Measurements from ENCODE around the gene OR6M1.

DNA sequence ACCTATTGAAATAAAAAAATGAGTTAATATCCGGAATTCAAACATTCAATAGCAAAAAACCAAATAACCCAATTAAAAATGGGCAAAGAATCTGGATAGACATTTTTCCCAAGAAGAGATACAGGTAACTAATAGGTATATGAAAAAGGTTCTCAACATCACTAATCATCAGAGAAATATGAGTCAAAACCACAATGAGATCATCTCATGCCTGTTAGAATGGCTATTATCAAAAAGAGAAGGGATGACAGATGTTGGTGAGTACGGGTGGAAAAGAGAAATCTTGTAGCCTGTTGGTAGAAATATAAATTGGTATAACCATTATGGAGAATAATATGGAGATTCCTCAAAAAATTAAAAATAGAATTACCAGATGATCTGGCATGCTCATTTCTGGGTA is 26.9 kb upstream of the OR6M1 start:
- TF ChIP-seq, protein P1, sequence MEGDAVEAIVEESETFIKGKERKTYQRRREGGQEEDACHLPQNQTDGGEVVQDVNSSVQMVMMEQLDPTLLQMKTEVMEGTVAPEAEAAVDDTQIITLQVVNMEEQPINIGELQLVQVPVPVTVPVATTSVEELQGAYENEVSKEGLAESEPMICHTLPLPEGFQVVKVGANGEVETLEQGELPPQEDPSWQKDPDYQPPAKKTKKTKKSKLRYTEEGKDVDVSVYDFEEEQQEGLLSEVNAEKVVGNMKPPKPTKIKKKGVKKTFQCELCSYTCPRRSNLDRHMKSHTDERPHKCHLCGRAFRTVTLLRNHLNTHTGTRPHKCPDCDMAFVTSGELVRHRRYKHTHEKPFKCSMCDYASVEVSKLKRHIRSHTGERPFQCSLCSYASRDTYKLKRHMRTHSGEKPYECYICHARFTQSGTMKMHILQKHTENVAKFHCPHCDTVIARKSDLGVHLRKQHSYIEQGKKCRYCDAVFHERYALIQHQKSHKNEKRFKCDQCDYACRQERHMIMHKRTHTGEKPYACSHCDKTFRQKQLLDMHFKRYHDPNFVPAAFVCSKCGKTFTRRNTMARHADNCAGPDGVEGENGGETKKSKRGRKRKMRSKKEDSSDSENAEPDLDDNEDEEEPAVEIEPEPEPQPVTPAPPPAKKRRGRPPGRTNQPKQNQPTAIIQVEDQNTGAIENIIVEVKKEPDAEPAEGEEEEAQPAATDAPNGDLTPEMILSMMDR (IDR thresholded peaks at IDR 0.05; ENCODE audit: low read length) = no peak
- no peak for TF ChIP-seq EZH2 (optimal IDR thresholded peaks at IDR 0.05; ENCODE audit: low read depth, low read length)
- no peak for TF ChIP-seq EZH2phosphoT487 (IDR thresholded peaks at IDR 0.05; ENCODE audit: low read length)

Data from MM.1S (cell line).